Inferior parietal cortex (tissue), 1 donor: ENCODE results near the gene MTARC1.

Experiments used
- DNase-seq: peaks from one replicate; pipeline ENCODE4 v3.0.0-alpha.2; 2016; ENCODE audit errors: extremely low spot score

The MTARC1 gene

DNA sequence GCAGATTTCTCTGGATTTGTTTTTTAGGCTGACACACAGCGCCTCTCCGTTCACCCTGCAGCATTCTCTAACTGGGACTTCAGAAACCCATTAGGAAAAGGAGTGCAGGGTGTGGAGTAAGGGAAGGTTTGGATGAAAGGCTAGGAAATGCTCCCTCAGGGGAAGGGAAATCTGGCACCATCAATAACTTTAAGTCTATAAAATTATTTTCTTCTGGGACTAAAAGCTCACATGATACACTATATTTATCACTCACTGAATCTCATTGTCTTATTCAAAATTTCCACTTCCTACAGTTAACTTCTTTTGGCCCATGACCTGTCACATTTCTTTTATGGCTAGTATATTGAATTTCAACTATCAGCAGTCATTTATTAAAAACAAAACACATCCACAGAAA is 46.7 kb downstream of the MTARC1 start:
- DNase-seq: no peak

DNA sequence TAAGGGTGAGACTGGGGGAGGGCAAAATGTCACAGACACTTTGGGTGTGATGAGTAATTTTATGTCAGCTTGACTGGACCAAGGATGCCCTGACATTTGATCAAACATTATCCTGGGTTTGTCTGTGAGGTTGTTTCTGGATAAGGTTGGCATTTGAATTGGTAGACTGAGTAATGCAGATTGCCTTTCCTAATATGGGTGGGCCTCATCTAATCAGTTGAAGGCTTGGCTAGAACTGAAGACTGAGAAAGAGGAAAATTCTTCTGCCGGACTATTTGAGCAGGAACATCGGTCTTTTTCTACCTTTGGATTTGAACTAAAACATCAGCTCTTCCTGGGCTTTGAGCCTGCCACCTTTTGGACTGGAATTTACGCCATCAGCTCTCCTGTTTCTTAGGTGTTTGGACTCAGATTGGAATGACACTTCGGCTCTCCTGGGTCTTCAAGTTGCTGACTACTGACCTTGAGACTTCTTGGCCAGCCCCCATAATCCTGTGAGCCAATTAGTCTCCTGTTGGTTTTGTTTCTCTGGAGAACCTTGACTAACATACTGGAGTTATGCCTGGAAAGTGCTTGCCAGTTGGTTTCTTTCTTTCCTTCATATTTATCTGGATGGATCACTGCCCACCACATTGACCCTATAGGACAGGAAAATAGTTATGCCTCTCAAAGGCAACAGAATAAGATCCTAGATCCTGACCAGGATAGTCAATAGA is 47.6 kb downstream of the MTARC1 start:
- DNase-seq: no peak
